GM19239 (cell line): ENCODE results near the gene RPS6KA3.
A peak's percentile ranks its signal among the peaks of the same experiment; 100 is the strongest.
"Not testable (repeated sequence)": the region's sequence is repeated elsewhere in the genome, so short reads cannot be mapped to it uniquely, and the experiment has no call there.

Experiments used
- DNase-seq: peaks from one replicate; pipeline ENCODE4 v3.0.0; 2011; ENCODE audit warnings: low spot score; ENCODE audit not compliant: insufficient read length
- FAIRE-seq: peaks from 2 replicates; lab custom pipeline; 2011; peaks lifted over from hg19 to GRCh38; lab: Jason Lieb, UNC

RPS6KA3 gene

DNA sequence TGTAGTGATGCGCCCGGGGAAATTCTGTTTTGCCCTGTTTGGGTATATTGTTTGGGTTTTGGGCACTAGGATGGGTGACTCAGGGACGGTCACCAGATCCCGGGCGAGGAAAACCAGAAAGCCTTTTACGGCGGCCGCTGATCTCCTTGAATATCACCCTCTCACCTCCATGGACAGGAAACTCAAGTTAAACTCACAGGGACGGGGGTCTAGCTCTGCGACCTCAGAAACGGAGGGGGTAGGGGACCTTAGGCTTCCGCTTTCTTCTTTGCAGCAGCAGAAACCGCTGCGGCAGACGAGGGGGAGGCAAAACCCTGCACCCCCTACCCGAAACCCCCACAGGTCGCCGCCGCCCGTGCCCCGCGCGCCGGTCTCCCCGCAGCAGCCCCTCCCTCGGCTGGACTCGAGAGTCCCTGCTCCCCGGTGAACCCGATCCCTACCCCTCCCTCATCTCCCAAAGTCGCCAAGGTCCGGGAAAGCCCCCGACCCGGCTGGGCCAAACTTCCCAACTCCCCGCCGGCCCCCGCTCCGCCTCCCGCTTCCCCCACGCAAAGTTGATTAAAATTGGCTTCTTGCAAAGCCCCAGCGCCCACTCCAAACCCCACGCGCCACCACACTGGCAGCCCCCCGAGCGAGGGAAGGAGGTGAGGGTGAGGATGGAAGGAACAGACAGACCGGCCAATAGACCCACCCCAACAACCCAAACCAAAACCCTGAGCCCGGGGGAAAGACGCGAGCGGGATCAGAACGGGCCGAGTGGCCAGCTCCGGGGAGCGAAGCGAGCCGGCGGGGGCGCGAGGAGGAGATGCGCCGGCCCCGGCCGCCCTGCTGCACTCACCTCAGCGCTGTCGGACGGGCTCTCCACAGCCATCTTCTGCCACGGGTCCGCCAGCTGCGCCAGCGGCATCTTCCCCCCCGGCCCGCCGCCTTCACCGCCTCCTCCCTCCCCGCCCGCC, 705 bp downstream of the RPS6KA3 start:
- DNase-seq (no peak), FAIRE-seq (no peak)

DNA sequence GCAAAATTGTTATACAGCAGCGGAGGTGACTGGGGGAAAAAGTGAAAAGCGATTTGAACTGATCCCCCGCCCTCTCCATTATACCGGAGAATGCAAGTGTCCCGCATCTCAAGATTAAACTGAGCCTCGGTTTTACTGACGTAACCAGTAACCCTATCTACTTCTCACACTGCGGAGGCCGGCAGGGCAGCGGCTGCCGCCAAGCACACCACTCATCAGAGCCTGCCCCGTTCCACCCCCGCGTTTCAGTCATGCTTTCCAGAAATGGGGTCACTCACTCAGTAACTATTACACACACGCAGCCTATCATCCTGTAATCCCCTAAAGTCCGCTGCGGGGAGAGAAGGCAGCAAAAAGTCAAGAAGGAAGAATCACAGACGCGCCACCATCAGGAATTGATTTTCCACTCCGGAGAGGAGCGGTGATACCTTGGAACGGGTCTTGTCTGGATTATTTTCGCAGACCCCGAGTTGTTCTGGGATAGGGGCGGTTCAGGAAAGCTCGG, 1.4 kb downstream of the RPS6KA3 start:
- DNase-seq (no peak), FAIRE-seq (peak; percentile 92)

DNA sequence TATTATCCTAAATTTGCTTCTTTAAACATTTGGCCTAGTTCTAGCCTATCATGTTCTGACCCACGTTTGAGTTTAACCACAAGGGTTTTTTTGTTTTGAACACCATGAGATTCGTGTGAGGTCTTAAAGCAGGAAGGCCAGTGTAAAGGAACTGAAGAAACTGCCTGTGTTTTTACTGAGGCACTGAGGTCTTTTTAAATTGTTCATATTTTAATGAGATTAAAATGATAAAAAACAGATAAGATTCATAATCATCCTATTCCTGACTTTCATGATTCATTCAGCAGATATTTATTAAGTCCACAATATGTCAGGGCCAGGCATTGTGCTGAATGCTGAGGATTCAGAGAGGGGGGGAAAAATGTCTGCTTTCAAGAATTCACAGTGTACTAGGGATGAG, 3.2 kb downstream of the RPS6KA3 start:
- DNase-seq (no peak), FAIRE-seq (no peak)

DNA sequence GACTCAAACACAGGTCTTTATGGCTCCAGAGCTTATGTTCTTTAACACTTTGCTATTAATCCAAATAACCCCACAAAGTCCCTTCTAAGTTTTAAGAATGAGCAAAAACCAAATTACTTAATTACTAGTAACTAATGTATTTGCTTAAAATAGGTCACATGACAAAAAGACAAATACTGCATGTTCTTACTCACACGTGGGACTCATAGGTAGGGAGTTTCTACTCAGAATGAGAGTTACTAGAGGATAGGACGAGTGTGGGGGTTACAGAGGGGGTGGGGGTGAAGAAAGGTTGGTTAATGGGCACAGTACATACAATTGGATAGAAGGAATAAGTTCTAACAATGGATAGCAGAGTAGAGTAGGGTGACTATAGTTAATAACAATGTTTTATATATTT, 5.8 kb downstream of the RPS6KA3 start:
- FAIRE-seq (no peak), DNase-seq (no peak)

DNA sequence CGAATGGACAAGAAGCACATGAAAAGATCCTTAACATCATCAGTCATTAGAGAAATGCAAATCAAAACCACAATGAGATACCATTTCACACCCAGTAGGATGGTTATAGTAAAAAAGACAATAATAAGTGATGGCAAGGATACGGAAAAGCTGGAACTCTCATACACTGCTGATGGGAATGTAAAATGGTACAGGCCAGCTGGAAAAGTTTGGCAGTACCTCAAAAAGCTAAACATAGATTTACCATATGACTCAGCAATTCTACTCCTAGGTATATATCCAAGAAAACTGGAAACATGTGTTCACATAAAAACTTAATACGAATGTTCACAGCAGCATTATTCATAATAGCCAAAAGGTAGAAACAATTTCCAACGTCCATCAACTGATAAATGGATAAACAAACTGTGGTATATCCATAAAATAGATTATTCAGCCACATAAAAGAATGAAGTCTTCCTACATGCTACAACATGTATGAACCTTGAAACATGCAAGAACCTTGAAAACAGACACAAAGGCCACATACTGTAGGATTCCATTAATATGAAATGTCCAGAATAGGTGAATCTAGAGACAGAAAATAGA, 11.9 kb downstream of the RPS6KA3 start:
- FAIRE-seq, result peak; percentile 54
- no peak for DNase-seq

DNA sequence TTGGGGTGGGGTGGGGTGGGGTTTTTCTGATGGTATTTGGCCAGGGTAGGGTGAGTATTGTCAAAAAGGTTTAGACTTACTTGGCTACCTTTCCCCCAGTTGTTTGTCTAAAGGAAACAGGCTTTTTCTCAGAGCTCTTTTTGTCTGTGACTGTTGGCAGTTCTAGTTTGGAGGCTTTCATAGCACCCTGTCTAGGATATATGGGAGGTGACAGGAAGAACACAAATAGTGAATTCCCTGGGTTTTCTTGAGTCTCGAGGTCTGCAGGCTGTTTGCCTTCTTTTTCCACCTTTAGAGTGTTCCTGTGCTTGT, 13.5 kb downstream of the RPS6KA3 start:
- DNase-seq, result no peak

DNA sequence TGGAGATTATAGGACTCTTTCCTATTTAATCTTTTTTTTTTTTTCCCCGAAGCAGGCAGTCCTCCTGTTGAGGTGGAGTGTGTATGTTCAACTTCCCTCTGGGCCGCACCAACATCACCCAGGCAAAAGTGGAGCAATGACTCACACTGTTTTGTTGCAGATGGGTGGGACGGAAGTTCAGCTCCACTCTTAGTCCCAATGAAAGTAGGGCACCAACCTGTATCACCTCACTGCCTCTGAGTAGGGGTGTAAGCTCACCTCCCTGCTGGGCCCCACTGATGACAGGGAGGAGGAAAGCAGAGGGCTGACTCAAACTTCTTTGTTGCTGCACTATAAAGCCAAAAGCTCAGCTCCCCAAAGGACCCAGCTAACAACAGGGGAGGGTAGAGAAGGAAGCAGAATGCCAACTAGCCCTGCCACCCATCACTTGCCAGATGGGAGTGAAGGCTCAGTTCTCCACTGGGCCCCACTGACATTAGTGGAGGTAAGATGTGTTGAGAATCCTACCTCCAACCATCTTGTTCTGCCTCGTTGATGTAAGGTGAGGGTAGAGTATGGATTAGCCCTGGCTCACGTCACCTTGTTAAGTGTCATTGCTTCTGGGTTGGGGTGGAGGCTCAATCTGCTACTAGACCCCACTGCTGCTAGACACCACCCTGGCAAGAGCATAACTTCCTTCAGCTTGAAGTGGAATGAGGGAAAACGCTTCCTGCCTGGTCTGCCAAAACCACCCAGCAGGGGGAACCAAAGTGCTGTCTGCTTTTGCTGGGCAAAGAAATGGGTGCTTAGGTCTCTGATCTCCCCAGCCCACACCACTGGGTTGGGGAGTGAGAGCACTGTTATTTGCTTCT, 14.1 kb downstream of the RPS6KA3 start:
- FAIRE-seq, result peak; percentile 96

More for the DNA sequence above, 13.5 kb downstream of the RPS6KA3 start:
- no peak for FAIRE-seq

DNA sequence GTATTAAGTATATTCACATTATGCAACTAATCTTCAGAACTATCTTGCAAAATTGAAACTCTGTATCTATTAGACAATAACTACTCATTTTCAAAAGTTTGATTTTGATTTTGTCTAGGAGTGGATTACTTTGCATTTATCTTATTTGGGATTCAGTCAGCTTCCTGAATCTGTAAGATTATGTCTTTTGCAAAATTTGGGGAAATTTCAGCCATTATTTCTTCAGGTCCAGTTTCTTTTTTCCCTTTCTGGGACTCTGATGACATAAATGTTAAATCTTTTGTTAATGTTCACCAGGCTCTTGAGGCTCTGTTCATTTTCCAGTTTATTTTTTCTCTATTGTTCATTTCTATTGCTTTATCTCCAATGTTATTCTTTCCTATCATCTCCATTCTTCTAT, 15.0 kb downstream of the RPS6KA3 start:
- FAIRE-seq, result peak; percentile 18
- DNase-seq, result no peak

More for the DNA sequence above, 14.1 kb downstream of the RPS6KA3 start:
- no peak for DNase-seq

DNA sequence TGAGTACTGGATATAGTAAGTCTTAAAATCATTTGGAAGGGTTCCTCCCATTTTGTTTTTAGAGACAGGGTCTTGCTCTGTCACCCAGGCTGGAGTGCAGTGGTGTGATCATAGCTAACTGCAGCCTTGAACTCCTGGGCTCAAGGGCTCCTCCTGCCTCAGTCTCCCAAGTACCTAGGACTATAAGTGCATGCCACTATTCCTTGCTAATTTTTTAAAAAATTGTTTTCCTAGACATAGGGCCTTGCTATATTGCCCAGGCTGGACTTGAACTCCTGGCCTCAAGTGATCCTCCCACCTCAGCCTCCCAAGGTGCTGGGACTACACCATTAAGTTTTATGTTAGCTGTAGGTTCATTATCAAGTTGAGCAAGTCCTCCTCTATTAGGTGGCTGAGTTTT, 16.6 kb downstream of the RPS6KA3 start:
- FAIRE-seq, DNase-seq: not testable (repeated sequence)

DNA sequence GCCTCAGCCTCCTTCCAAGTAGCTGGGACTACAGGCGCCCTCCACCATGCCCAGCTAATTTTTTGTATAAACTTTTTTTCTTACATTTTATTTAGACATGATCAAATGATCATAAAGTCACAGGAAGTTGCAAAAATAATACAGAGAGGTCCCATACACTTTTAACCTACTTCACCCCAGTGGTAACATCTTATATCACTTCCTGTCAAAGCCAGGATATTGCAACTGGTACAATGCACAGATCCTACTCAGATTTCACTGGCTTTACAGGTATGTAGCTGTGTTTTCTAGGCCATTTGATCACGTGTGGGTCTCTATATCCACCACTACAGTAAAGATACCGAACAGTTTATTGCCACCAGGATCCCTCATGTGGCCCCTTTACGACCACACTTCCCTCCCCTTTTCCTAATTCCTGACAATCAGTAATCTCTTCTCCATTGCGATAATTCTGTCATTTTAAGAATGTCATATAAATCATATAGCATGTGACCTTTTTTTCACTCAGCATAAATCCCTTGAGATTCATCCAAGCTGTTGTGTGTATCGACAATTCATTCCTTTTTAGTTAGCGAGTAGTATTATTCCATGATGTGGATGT, 18.0 kb downstream of the RPS6KA3 start:
- peak; percentile 55 for FAIRE-seq

DNA sequence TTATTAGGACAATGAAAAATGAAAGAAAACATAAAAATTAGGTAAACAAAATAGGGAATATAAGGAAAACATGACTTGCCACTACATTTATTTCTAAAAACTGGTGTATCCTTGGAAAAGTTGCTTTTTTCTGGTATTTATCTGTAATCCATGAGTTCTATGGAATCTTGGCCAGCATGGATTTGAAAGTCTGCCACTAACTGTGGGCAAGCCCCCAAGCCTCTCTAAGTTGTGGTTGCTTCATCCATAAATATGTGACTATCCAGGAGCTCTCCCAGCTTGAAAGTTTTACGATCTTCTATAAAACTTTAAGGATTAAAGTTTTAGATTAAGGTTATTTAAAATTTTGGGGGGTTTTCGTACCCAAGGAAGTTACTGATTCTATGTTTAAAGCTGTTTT, 21.8 kb downstream of the RPS6KA3 start:
- FAIRE-seq, result no peak
- DNase-seq, result no peak

More for the DNA sequence above, 18.0 kb downstream of the RPS6KA3 start:
- no peak for DNase-seq

DNA sequence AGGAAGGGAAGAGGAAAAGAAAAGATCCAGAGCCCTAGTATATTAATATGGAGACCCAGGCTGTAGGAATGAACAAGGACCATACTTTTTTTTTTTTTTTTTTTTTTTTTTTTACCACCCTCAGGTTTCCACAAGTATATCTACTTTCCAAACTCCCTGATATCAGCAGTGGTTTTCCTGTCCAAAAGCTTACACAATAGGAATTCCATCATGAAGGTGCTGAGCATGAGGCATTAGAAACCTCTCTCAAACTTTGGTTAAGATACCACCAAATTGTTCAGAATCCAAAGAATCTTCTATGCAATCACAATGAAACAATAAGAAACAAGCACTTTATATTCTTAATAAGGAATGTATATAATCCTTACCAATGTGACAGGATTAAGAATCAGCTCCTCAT, 26.5 kb downstream of the RPS6KA3 start:
- no peak for DNase-seq
- no peak for FAIRE-seq

DNA sequence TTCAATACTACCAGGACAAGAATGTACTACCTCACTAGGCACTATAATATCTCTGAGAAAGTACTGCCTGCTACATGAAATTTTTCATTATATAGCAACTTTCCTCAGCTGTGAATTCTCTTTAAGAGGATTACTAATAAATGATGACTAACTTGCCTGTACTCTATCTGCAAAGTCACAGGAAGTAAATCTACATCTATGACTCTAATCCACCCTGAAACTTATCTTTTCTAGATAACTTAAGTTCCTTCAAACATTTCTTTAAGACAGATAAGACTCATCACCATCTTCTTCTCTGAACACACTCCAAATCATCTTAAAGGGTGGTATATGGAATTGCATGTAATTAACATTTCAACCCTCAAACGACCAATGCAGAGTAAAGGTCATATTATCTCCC, 28.8 kb downstream of the RPS6KA3 start:
- no peak for FAIRE-seq

DNA sequence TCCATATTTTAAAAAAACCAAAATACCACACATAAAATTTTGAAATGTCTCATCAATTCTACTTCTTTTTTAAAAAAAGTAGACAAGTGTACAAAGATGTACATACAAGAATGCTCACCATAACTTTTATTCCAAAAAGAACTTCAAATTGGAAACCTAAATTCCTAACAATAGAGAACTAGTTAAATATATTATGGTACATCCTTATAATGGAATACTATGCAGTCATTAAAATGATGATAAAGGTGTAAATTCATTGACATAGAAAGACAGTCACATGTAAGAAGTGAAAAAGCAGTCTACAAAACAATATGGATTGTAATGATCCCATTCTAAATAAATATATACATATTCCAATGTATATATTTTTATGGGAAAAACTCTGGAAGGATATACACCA, 31.0 kb downstream of the RPS6KA3 start:
- no peak for FAIRE-seq

More for the DNA sequence above, 28.8 kb downstream of the RPS6KA3 start:
- no peak for DNase-seq

DNA sequence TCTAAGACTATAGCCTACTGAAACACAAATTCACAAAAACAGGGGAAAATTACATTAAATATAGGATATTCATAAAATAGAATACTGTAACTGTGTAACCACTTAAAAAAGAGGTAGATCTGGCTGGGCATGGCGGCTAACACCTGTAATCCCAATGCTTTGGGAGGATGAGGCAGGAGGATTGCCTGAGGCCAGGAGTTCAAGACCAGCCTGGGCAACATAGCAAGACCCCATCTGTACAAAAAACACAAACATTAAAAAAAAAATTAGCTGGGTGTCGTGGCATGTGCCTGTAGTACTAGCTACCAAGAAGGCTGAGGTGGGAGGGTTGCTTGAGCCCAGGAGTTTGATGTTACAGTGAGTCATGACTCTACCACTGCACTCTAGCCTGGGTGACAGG, 33.4 kb downstream of the RPS6KA3 start:
- no peak for DNase-seq
- FAIRE-seq, result no peak

More for the DNA sequence above, 31.0 kb downstream of the RPS6KA3 start:
- DNase-seq, result no peak

DNA sequence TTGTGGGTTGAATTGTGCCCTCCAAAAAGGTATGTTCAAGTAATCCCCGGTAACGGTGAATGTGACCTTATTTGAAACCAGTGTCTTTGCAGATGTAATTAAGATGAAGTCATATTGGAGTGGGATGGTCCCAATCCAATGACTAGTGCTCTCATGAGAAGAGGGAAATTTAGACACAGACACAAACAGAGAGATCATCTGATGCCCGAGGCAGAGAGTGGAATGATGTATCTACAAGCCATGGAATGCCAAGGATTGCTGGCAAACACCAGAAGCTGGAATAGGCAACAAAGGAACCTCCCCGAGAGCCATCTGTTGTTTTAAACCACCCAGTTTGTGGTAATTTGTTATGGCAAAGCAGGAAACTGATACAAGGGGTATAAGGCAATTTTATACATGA, 35.1 kb downstream of the RPS6KA3 start:
- no peak for DNase-seq
- FAIRE-seq, result peak; percentile 23

DNA sequence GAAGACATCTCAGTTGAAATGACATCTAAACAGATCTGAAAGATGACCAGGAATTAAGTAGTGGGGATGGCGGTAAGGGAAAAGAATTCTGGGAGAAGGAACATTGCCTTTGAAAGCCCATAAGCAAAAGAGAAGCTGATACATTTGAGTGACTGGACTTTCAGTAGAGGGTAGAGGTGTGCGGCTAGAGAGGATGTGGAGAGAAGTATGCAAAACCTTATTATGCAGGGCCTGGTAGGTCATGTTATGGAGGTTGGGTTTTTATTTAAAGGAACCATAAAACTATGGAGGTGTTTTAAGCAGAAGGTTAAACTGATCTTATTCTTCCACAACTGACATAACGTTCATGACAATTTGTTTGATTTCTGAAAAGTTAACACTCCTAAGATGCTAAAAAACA, 36.3 kb downstream of the RPS6KA3 start:
- no peak for DNase-seq
- no peak for FAIRE-seq

DNA sequence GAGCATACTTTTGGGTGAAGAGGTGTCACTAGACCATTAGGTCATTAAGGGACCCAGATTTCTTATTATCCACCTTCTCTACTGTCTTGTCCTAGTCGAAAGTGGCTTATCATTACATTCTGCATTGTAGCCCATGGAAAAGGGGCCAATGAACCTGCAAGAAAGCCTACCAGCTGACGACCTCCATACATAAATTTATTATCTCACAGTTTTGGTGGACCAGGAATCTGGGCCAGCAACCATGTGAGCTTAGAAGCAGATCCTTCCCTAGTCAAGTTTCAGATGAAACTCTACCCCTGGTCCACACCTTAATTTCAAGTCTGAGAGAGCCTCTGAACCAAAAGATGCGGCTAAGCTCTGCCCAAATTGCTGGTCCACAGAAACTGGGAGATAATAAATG, 37.6 kb downstream of the RPS6KA3 start:
- no peak for DNase-seq
- peak; percentile 60 for FAIRE-seq

DNA sequence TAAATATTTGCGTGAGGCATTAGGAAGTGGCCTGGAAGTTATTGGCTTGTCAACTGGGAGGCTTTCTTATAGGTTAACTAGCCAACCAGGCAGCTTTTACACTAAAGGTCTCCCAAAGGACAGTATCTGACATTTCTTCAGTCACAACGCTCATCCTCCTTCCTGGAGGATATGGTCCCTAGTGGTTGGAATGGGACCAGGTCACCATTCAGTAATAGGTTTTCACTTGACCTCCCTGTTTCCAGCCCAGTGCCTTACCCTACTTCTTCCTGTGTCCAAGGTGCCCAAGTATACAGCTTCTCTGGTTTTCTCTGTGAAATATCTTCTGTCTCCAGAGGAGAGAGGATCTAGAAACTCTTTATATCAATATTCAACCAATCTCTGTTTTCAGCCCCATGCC, 38.5 kb downstream of the RPS6KA3 start:
- no peak for FAIRE-seq

DNA sequence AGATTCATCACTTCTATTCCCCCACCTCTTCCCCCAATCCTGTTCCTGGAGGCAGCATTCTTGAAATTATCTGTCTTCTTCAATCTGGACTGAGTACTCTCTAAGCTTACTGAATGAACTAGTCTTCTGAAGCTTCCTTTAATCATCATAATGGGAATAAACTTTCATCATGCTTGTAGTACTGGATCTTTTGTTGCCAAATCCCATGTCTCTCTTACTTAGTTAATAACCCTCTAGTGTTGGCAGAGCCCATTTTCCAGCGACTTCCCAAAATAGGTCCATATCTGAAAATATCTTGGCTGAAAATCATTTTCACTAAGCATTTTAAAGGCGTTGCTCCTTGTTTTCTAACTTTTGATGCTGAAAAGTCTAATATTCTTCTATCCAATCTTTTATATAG, 39.6 kb downstream of the RPS6KA3 start:
- FAIRE-seq (no peak), DNase-seq (no peak)

More for the DNA sequence above, 38.5 kb downstream of the RPS6KA3 start:
- no peak for DNase-seq
